Measurements from ENCODE around the gene CAPZB. TPM values are rescaled to one million over a fixed set of nuclear protein-coding genes. Genes with fewer than 3 reads are reported as not detected.

Gene CAPZB
- total and polyA plus RNA-seq, 2 donors (not counting 3 experiments of a cell fraction or from before 2014, with no cell fraction given), result 196 to 347 TPM

DNA sequence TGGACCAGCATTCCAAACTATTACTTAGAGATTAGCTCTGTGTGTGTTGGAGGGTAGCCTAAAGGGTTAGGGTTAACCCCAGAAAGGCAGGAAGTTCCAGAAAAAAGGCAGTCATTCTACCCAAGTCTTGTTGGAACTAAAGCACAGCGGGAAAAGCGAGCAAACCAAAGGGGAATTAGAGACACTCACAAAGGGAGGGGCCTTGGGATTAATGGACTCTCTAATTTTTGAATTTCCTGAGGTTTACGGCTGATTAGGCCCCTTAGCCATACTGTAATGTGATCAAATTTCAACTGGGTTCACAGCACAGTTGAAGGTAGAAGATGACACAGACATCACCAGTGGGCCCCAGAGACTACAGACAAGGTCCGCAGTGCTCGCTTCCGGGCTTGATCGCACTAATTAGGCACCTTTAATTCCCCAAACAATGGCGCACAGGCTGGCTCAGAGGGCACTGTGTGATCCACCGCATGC, 28.3 kb downstream of the CAPZB start:
- no peak for FAIRE-seq
- H3K9ac ChIP-seq (replicated peaks; ENCODE audit: extremely low read depth, insufficient read depth, low read length), result no peak overlapping the region

DNA sequence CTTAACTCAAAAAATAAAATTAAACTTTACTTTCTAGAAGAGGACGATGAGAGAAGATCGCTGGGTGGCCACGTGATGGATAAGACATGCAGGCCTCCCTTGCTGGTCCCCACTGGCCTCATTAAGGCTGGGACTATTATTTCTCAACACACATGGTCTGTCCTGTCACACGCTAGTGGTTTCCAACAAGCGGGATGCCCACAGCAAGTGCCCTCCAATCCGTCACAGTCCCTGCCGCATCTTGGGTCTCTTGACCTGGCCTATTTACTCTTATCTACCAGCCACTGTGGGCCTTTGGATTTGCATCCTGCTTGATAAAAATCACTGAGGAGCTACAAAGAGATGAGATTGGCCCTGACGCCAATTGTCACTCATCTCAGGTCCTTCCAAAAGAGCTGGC, 30.0 kb downstream of the CAPZB start:
- no peak overlapping the region for H3K27ac ChIP-seq (ENCODE audit: insufficient read depth, low read depth, low read length)
- no peaks in the 10 kb centered on the region for H3K36me3 ChIP-seq (ENCODE audit: control insufficient read depth in 2 of 2, extremely low read depth in 1 of 2, insufficient read depth in 2 of 2, low read length in 2 of 2)
- peaks cover 56% of the 10 kb centered on the region for H3K4me1 ChIP-seq (ENCODE audit: control insufficient read depth, extremely low read depth, insufficient read depth, low read length)
- intact Hi-C loops (cut with micrococcal nuclease), result no loop called here
- FAIRE-seq, result no peak
- DNase-seq (ENCODE audit: low read depth, low spot score), result no peak
- no TSS peak for BruUV-seq (replicated peaks)
- H3K9ac ChIP-seq (replicated peaks; ENCODE audit: extremely low read depth, insufficient read depth, low read length), result no peak overlapping the region
- no peak overlapping the region for H3K4me2 ChIP-seq (ENCODE audit: insufficient read depth, low read length)
- H3K4me3 ChIP-seq (replicated peaks in 1 of 3; ENCODE audit: insufficient read depth in 1 of 3, low read depth in 1 of 3, low read length in 3 of 3), result no peak overlapping the region
- H3K79me2 ChIP-seq (ENCODE audit: control insufficient read depth, insufficient read depth, low read length), result peaks cover 88% of the 10 kb centered on the region
- peaks cover 15% of the 10 kb centered on the region for H4K20me1 ChIP-seq (replicated peaks; ENCODE audit: control insufficient read depth, extremely low read depth, insufficient read depth, low read length)
- POLR2A ChIA-PET, result no interaction called here
- CTCF ChIA-PET, result no interaction called here
- H2AFZ ChIP-seq (ENCODE audit: low read depth, low read length), result no peak overlapping the region
- no peaks in the 10 kb centered on the region for H3K27me3 ChIP-seq (ENCODE audit: control insufficient read depth in 2 of 2, insufficient read depth in 2 of 2, low read length in 2 of 2)
- no peak for TF ChIP-seq MYC (IDR thresholded peaks at IDR 0.05; ENCODE audit: low read depth, low read length)
- no peak for TF ChIP-seq POLR2AphosphoS5 (IDR thresholded peaks at IDR 0.05; ENCODE audit: insufficient read depth, low read depth, low read length)
- TF ChIP-seq GATA2 (IDR thresholded peaks at IDR 0.05; ENCODE audit: insufficient read depth, insufficient read length, low read depth, low read length), result no peak
- TF ChIP-seq, protein P1, sequence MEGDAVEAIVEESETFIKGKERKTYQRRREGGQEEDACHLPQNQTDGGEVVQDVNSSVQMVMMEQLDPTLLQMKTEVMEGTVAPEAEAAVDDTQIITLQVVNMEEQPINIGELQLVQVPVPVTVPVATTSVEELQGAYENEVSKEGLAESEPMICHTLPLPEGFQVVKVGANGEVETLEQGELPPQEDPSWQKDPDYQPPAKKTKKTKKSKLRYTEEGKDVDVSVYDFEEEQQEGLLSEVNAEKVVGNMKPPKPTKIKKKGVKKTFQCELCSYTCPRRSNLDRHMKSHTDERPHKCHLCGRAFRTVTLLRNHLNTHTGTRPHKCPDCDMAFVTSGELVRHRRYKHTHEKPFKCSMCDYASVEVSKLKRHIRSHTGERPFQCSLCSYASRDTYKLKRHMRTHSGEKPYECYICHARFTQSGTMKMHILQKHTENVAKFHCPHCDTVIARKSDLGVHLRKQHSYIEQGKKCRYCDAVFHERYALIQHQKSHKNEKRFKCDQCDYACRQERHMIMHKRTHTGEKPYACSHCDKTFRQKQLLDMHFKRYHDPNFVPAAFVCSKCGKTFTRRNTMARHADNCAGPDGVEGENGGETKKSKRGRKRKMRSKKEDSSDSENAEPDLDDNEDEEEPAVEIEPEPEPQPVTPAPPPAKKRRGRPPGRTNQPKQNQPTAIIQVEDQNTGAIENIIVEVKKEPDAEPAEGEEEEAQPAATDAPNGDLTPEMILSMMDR (IDR thresholded peaks at IDR 0.05; ENCODE audit: extremely low read depth in 1 of 2, insufficient read depth in 1 of 2, low read depth in 1 of 2, low read length in 2 of 2), result no peak
- TF ChIP-seq JUN (IDR thresholded peaks at IDR 0.05; ENCODE audit: borderline replicate concordance, insufficient read depth, insufficient read length, low read depth), result no peak
- TF ChIP-seq FOS (IDR thresholded peaks at IDR 0.05; ENCODE audit: borderline replicate concordance, insufficient read depth, low read length), result no peak
- TF ChIP-seq, protein P2, sequence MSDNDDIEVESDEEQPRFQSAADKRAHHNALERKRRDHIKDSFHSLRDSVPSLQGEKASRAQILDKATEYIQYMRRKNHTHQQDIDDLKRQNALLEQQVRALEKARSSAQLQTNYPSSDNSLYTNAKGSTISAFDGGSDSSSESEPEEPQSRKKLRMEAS (IDR thresholded peaks at IDR 0.05; ENCODE audit: insufficient read depth, insufficient read length), result no peak
- no peak for TF ChIP-seq EZH2 (IDR thresholded peaks at IDR 0.05; ENCODE audit: borderline replicate concordance, low read depth, low read length, severe bottlenecking)
- TF ChIP-seq POLR2A (IDR thresholded peaks at IDR 0.05; ENCODE audit: low read depth, low read length), result no peak
- H3K9me3 ChIP-seq (replicated peaks; ENCODE audit: control insufficient read depth, insufficient read depth, low read length), result no peaks in the 10 kb centered on the region
- dilution Hi-C loops (cut with MboI; ENCODE audit: extremely low pct_ligation_motif_present, low sequenced_read_pairs), result no loop called here
- no peaks in the 10 kb centered on the region for H3K9me1 ChIP-seq (replicated peaks; ENCODE audit: control insufficient read depth, extremely low read depth, insufficient read depth, low read length)

More for the DNA sequence above, 28.3 kb downstream of the CAPZB start:
- no TSS peak for BruUV-seq (replicated peaks)
- H3K27ac ChIP-seq (ENCODE audit: insufficient read depth, low read depth, low read length), result peak overlapping the region; percentile 33
- CTCF ChIA-PET, result interaction anchor here (1.0 to 2.6 kb wide), 3 partner anchors 12 to 66 kb away, joined by 3 to 13 read pairs (median 3); no protein-coding TSS in a partner anchor
- peak; percentile 44 for DNase-seq (ENCODE audit: low read depth, low spot score)
- H3K4me1 ChIP-seq (ENCODE audit: control insufficient read depth, extremely low read depth, insufficient read depth, low read length), result peaks cover 44% of the 10 kb centered on the region
- no peaks in the 10 kb centered on the region for H3K9me3 ChIP-seq (replicated peaks; ENCODE audit: control insufficient read depth, insufficient read depth, low read length)
- no peaks in the 10 kb centered on the region for H3K27me3 ChIP-seq (ENCODE audit: control insufficient read depth in 2 of 2, insufficient read depth in 2 of 2, low read length in 2 of 2)
- no peak overlapping the region for H2AFZ ChIP-seq (ENCODE audit: low read depth, low read length)
- intact Hi-C loops (cut with micrococcal nuclease), result loop anchor here (2.0 kb wide), 1 partner anchor 20 kb away; no protein-coding TSS in a partner anchor
- no peaks in the 10 kb centered on the region for H3K9me1 ChIP-seq (replicated peaks; ENCODE audit: control insufficient read depth, extremely low read depth, insufficient read depth, low read length)
- peaks cover 0 to 2% of the 10 kb centered on the region in 2 experiments for H3K36me3 ChIP-seq (ENCODE audit: control insufficient read depth in 2 of 2, extremely low read depth in 1 of 2, insufficient read depth in 2 of 2, low read length in 2 of 2)
- peak overlapping the region; percentile 43 for H3K4me2 ChIP-seq (ENCODE audit: insufficient read depth, low read length)
- peaks cover 91% of the 10 kb centered on the region for H3K79me2 ChIP-seq (ENCODE audit: control insufficient read depth, insufficient read depth, low read length)
- no peak overlapping the region for H3K4me3 ChIP-seq (replicated peaks in 1 of 3; ENCODE audit: insufficient read depth in 1 of 3, low read depth in 1 of 3, low read length in 3 of 3)
- TF ChIP-seq FOS (IDR thresholded peaks at IDR 0.05; ENCODE audit: borderline replicate concordance, insufficient read depth, low read length), result no peak
- no peak for TF ChIP-seq JUN (IDR thresholded peaks at IDR 0.05; ENCODE audit: borderline replicate concordance, insufficient read depth, insufficient read length, low read depth)
- TF ChIP-seq EZH2 (IDR thresholded peaks at IDR 0.05; ENCODE audit: borderline replicate concordance, low read depth, low read length, severe bottlenecking), result no peak
- TF ChIP-seq GATA2 (IDR thresholded peaks at IDR 0.05; ENCODE audit: insufficient read depth, insufficient read length, low read depth, low read length), result no peak
- TF ChIP-seq POLR2A (IDR thresholded peaks at IDR 0.05; ENCODE audit: low read depth, low read length), result no peak
- peaks cover 19% of the 10 kb centered on the region for H4K20me1 ChIP-seq (replicated peaks; ENCODE audit: control insufficient read depth, extremely low read depth, insufficient read depth, low read length)
- POLR2A ChIA-PET, result interaction anchor here (0.6 kb wide), 1 partner anchor 203 kb away, joined by 10 read pairs; no protein-coding TSS in a partner anchor
- dilution Hi-C loops (cut with MboI; ENCODE audit: extremely low pct_ligation_motif_present, low sequenced_read_pairs), result no loop called here
